ENCODE data around the gene SLC48A1.

DNA sequence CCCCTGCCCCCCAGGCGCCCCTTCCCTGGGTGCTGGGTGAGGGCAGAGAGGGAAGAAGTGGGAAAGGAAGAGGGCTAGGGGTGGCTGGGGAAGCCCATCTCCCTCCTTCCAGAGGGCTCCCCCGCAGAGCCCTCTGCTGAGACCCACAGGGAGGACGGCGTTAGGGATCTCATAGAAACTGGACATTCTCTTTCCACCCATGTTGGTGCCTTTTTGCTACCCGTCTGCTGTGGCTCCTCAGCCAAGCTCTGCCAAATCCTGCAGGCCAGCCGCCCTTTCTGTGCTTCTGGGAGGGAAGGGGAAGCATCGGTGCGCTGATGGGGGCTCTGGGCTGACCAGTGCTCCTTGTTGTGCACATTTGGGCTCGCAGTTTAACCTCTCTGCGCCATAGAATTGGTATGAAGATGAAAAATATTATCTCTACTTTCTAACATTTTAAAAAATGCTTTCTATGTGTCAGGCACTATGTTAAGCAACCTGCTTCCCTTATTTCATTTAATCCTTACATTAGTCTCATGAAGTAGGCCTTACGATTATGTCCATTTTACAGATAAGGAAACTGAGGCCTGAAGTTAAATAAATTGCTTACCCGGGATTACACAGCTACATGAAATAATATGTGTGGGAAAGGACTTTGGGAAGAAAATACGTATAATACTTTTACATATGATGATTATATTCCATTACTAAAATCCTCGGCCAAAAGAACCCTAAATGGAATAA lies 981 bp downstream of the SLC48A1 start:
- TF ChIP-seq, protein P1, sequence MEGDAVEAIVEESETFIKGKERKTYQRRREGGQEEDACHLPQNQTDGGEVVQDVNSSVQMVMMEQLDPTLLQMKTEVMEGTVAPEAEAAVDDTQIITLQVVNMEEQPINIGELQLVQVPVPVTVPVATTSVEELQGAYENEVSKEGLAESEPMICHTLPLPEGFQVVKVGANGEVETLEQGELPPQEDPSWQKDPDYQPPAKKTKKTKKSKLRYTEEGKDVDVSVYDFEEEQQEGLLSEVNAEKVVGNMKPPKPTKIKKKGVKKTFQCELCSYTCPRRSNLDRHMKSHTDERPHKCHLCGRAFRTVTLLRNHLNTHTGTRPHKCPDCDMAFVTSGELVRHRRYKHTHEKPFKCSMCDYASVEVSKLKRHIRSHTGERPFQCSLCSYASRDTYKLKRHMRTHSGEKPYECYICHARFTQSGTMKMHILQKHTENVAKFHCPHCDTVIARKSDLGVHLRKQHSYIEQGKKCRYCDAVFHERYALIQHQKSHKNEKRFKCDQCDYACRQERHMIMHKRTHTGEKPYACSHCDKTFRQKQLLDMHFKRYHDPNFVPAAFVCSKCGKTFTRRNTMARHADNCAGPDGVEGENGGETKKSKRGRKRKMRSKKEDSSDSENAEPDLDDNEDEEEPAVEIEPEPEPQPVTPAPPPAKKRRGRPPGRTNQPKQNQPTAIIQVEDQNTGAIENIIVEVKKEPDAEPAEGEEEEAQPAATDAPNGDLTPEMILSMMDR (IDR thresholded peaks at IDR 0.05; ENCODE audit: low read length): no peak
- TF ChIP-seq EZH2 (IDR thresholded peaks at IDR 0.05; ENCODE audit: borderline replicate concordance, low read length): no peak

Measured in OCI-LY1 (cell line).